Skin of body (tissue), 2 donors: ENCODE results near the gene ANKRD16. TPM values are rescaled to one million over a fixed set of nuclear protein-coding genes. Genes with fewer than 3 reads are reported as not detected.
"Not testable (repeated sequence)": the region's sequence is repeated elsewhere in the genome, so short reads cannot be mapped to it uniquely, and the experiment has no call there.

Experiments
- DNase-seq: peaks from one replicate; lab custom pipeline; 2025; lab: John Stamatoyannopoulos, UW
- total RNA-seq: library from RNA; depleted of rRNA; stranded (reverse); fragments of >200 nt; gene quantifications from one replicate; pipeline ENCODE4 v1.2.3, GENCODE V29; 2014

The ANKRD16 gene
- total RNA-seq = 6.8 TPM

- DNase-seq = peak; percentile 97
Observed at GRCh38 chr10:5889624-5890451, at the start of gene ANKRD16, which contains the start of gene FBH1. ANKRD16 (minus strand) TSS chr10:5889893; CDS start chr10:5889354, 539 bp downstream. FBH1 (plus strand) TSS chr10:5890243; CDS start chr10:5890346, 103 bp downstream.

- DNase-seq = no peak
Observed at GRCh38 chr10:5938291-5938690, 48.6 kb upstream of the ANKRD16 start.

- no peak for DNase-seq
Observed at GRCh38 chr10:5937016-5937415, 47.3 kb upstream of the ANKRD16 start.

- no peak for DNase-seq
Observed at GRCh38 chr10:5935628-5936027, 45.9 kb upstream of the ANKRD16 start.

GRCh38 chr10:5933909-5934546 lies 44.3 kb upstream of the ANKRD16 start:
- no peak for DNase-seq

- DNase-seq = no peak
Observed at GRCh38 chr10:5932345-5932744, 42.7 kb upstream of the ANKRD16 start.

- DNase-seq = no peak
Observed at GRCh38 chr10:5930272-5930671, 40.6 kb upstream of the ANKRD16 start.

GRCh38 chr10:5929442-5929841 lies 39.7 kb upstream of the ANKRD16 start:
- DNase-seq = no peak

- no peak for DNase-seq
Observed at GRCh38 chr10:5927306-5927705, 37.6 kb upstream of the ANKRD16 start.

GRCh38 chr10:5924889-5925288 lies 35.2 kb upstream of the ANKRD16 start:
- no peak for DNase-seq

- no peak for DNase-seq
Observed at GRCh38 chr10:5921746-5922145, 32.1 kb upstream of the ANKRD16 start.

- no peak for DNase-seq
Observed at GRCh38 chr10:5919568-5919967, 29.9 kb upstream of the ANKRD16 start.

GRCh38 chr10:5918763-5919162 lies 29.1 kb upstream of the ANKRD16 start:
- DNase-seq = no peak

GRCh38 chr10:5917305-5917704 lies 27.6 kb upstream of the ANKRD16 start:
- no peak for DNase-seq

GRCh38 chr10:5915451-5915850 lies 25.8 kb upstream of the ANKRD16 start:
- DNase-seq = no peak

GRCh38 chr10:5913736-5914135 lies 24.0 kb upstream of the ANKRD16 start:
- no peak for DNase-seq

- DNase-seq = no peak
Observed at GRCh38 chr10:5911670-5912069, 22.0 kb upstream of the ANKRD16 start.

- no peak for DNase-seq
Observed at GRCh38 chr10:5910323-5911100, 20.8 kb upstream of the ANKRD16 start.

- DNase-seq = not testable (repeated sequence)
Observed at GRCh38 chr10:5908676-5909075, 19.0 kb upstream of the ANKRD16 start.

- DNase-seq = no peak
Observed at GRCh38 chr10:5906651-5907050, 17.0 kb upstream of the ANKRD16 start.

- no peak for DNase-seq
Observed at GRCh38 chr10:5905854-5906507, 16.3 kb upstream of the ANKRD16 start.
